Limb (tissue), 2 donors: Measurements from ENCODE around the gene MYH1.
"Not testable (repeated sequence)": the region's sequence is repeated elsewhere in the genome, so short reads cannot be mapped to it uniquely, and the experiment has no call there.

Experiments
- DNase-seq, 2 donors: peaks; one replicate each; pipeline ENCODE4 v3.0.0-alpha.2; 2016; ENCODE audit errors: extremely low spot score in 2 of 2

Gene MYH1

GRCh38 chr17:10518271-10519037 is at the start of gene MYH1:
TSS of gene MYH1 (minus strand) at chr17:10518542. CDS start at chr17:10516642, 1,900 bp downstream.
- DNase-seq, result no peak

- no peak for DNase-seq
These were observed 45.8 kb upstream of the MYH1 start for GRCh38 chr17:10563991-10564660.

GRCh38 chr17:10558049-10558448 is 39.7 kb upstream of the MYH1 start:
- no peak for DNase-seq

GRCh38 chr17:10557422-10557821 is 39.1 kb upstream of the MYH1 start:
- peak in 1 of 2 donors; percentile 3 for DNase-seq

- DNase-seq, result no peak
These were observed 38.1 kb upstream of the MYH1 start for GRCh38 chr17:10556301-10557005.

- DNase-seq, result no peak
These were observed 31.7 kb upstream of the MYH1 start for GRCh38 chr17:10550014-10550413.

- DNase-seq, result no peak
These were observed 30.9 kb upstream of the MYH1 start, which contains the start of gene MYH2 for GRCh38 chr17:10549096-10549842. TSS of gene MYH2 (minus strand) at chr17:10549658. CDS start at chr17:10547920, 1,738 bp downstream.

- no peak for DNase-seq
These were observed 29.0 kb upstream of the MYH1 start for GRCh38 chr17:10547351-10547750.

- DNase-seq, result not testable (repeated sequence)
These were observed 25.1 kb upstream of the MYH1 start for GRCh38 chr17:10543486-10543885.

GRCh38 chr17:10541179-10541578 is 22.8 kb upstream of the MYH1 start:
- DNase-seq, result not testable (repeated sequence)

GRCh38 chr17:10532026-10532425 is 13.7 kb upstream of the MYH1 start:
- no peak for DNase-seq

- no peak for DNase-seq
These were observed 9.1 kb upstream of the MYH1 start for GRCh38 chr17:10527419-10527818.

GRCh38 chr17:10526517-10526916 is 8.2 kb upstream of the MYH1 start:
- DNase-seq, result no peak

GRCh38 chr17:10523064-10523463 is 4.7 kb upstream of the MYH1 start:
- DNase-seq, result no peak

- DNase-seq, result no peak
These were observed 3.6 kb upstream of the MYH1 start for GRCh38 chr17:10521949-10522348.

GRCh38 chr17:10516638-10517037 is 1.7 kb downstream of the MYH1 start:
- no peak for DNase-seq

GRCh38 chr17:10516065-10516464 is 2.3 kb downstream of the MYH1 start:
- no peak for DNase-seq

- no peak for DNase-seq
These were observed 4.9 kb downstream of the MYH1 start for GRCh38 chr17:10513299-10514067.

- DNase-seq, result no peak
These were observed 5.5 kb downstream of the MYH1 start for GRCh38 chr17:10512856-10513255.

GRCh38 chr17:10499950-10500349 is 18.4 kb downstream of the MYH1 start:
- DNase-seq, result no peak

GRCh38 chr17:10492004-10492403 is 26.3 kb downstream of the MYH1 start:
- no peak for DNase-seq
